MM.1S (cell line): ENCODE data around the gene CCNJL.
"Not testable (repeated sequence)": the region's sequence is repeated elsewhere in the genome, so short reads cannot be mapped to it uniquely, and the experiment has no call there.

ENCODE experiments used
- DNase-seq: peaks from one replicate; pipeline ENCODE4 v3.0.0-alpha.2; 2015
- H2AFZ ChIP-seq: fragments of 300-600 bp; sonication (generic); 2 replicates; pipeline ENCODE4 v1.6.0; 2016; ENCODE audit warnings: antibody characterized with exemption, low read length
- H3F3A ChIP-seq: fragments of 300-600 bp; sonication (generic); 2 replicates; pipeline ENCODE4 v1.6.1; 2016; ENCODE audit warnings: mild to moderate bottlenecking, antibody characterized with exemption, low read length, moderate library complexity, mixed read lengths; ENCODE audit not compliant: insufficient read depth
- H3K27ac ChIP-seq: fragments of 300-600 bp; sonication (generic); 2 replicates; pipeline ENCODE4 v1.5.1; 2016; ENCODE audit warnings: mild to moderate bottlenecking, low read length
- H3K27me3 ChIP-seq: fragments of 300-600 bp; sonication (generic); replicated peaks from 2 replicates; pipeline ENCODE4 v1.6.0; 2016; ENCODE audit warnings: low read length; ENCODE audit not compliant: insufficient read depth
- H3K36me3 ChIP-seq: fragments of 300-600 bp; sonication (generic); replicated peaks from 2 replicates; pipeline ENCODE4 v1.6.1; 2016; ENCODE audit warnings: mild to moderate bottlenecking, low read length, mixed read lengths; ENCODE audit not compliant: insufficient read depth
- H3K4me1 ChIP-seq: fragments of 300-600 bp; sonication (generic); 2 replicates; pipeline ENCODE4 v1.6.1; 2016; ENCODE audit warnings: low read length, mixed read lengths
- H3K4me2 ChIP-seq: fragments of 300-600 bp; sonication (generic); 2 replicates; pipeline ENCODE4 v1.6.0; 2016; ENCODE audit warnings: low read depth, low read length
- H3K4me3 ChIP-seq: fragments of 300-600 bp; sonication (generic); 2 replicates; pipeline ENCODE4 v1.5.1; 2016; ENCODE audit warnings: low read length, mixed read lengths
- H3K79me2 ChIP-seq: fragments of 300-600 bp; sonication (generic); 2 replicates; pipeline ENCODE4 v1.6.1; 2016; ENCODE audit warnings: mixed run types, low read length, mixed read lengths
- H3K9ac ChIP-seq: fragments of 300-600 bp; sonication (generic); 2 replicates; pipeline ENCODE4 v1.6.1; 2016; ENCODE audit warnings: low read length, mixed read lengths
- H3K9me2 ChIP-seq: fragments of 300-600 bp; sonication (generic); replicated peaks from 2 replicates; pipeline ENCODE4 v1.6.1; 2016; ENCODE audit warnings: mild to moderate bottlenecking, low read length, mixed read lengths; ENCODE audit not compliant: insufficient read depth
- H3K9me3 ChIP-seq: fragments of 300-600 bp; sonication (generic); replicated peaks from 2 replicates; pipeline ENCODE4 v1.6.1; 2016; ENCODE audit warnings: mild to moderate bottlenecking, low read length, mixed read lengths; ENCODE audit not compliant: insufficient read depth
- H4K20me1 ChIP-seq: fragments of 300-600 bp; sonication (generic); 2 replicates; pipeline ENCODE4 v1.6.1; 2016; ENCODE audit warnings: mild to moderate bottlenecking, low read length, moderate library complexity, mixed read lengths; ENCODE audit not compliant: insufficient read depth
- EZH2 ChIP-seq: fragments of 300-600 bp; sonication (generic); optimal IDR thresholded peaks from 2 replicates; pipeline ENCODE3; 2017; ENCODE audit warnings: low read depth, mild to moderate bottlenecking, antibody characterized with exemption, low read length, mixed read lengths
- EZH2phosphoT487 ChIP-seq: fragments of 300-600 bp; sonication (generic); IDR thresholded peaks from 2 replicates; pipeline ENCODE4 v1.6.1; 2018; ENCODE audit warnings: antibody characterized with exemption, low read length
- TF ChIP-seq, protein P1 (sequence below): fragments of 300-600 bp; sonication (generic); IDR thresholded peaks from 2 replicates; pipeline ENCODE4 v1.5.1; 2016; ENCODE audit warnings: antibody characterized with exemption, low read length, mixed read lengths

The CCNJL gene

DNA sequence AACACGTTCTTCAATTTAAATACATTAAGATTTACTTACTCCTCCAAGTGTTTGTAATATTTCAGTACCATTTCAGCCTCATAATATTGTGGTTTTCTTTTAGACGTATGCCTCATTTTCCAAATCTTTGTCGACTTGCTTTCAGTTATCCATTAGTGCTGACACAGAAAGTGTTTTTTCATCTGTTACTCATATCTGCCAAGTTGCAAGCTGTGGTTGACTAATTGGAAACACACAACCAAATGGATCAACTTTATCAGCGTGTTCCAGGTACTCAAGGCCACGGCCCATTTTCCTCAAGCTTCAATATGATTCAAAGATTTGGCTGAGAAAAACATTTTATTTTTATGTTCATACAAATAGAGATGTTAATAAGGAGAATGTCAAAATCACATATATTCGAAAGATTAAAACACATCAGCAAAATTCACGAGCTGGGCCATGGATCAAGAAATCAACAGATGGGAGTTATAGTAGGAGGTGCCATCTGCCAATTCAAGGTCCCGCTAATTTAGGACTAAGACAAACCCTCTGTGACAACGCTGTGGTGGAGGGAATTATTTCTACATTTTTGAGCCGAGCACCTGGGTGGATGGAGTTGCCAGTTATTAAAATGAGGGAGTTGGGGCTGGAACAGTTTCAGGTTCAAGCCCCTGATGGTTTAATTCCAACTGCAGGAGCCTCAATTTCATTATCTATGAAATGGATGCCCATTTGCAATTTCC, 27.2 kb upstream of the CCNJL start:
- no peak for TF ChIP-seq EZH2phosphoT487
- no peak for TF ChIP-seq EZH2
- TF ChIP-seq, protein P1, sequence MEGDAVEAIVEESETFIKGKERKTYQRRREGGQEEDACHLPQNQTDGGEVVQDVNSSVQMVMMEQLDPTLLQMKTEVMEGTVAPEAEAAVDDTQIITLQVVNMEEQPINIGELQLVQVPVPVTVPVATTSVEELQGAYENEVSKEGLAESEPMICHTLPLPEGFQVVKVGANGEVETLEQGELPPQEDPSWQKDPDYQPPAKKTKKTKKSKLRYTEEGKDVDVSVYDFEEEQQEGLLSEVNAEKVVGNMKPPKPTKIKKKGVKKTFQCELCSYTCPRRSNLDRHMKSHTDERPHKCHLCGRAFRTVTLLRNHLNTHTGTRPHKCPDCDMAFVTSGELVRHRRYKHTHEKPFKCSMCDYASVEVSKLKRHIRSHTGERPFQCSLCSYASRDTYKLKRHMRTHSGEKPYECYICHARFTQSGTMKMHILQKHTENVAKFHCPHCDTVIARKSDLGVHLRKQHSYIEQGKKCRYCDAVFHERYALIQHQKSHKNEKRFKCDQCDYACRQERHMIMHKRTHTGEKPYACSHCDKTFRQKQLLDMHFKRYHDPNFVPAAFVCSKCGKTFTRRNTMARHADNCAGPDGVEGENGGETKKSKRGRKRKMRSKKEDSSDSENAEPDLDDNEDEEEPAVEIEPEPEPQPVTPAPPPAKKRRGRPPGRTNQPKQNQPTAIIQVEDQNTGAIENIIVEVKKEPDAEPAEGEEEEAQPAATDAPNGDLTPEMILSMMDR, result no peak
- Histone ChIP-seq H3K27me3 (no peaks in the 10 kb centered on the region), H4K20me1 (no peaks in the 10 kb centered on the region), H3K9me2 (no peaks in the 10 kb centered on the region), H3K9me3 (no peaks in the 10 kb centered on the region), H3K79me2 (no peaks in the 10 kb centered on the region), H2AFZ (no peak overlapping the region), H3F3A (no peaks in the 10 kb centered on the region), H3K4me2 (no peak overlapping the region), H3K4me1 (no peaks in the 10 kb centered on the region), H3K4me3 (no peak overlapping the region), H3K9ac (no peak overlapping the region), H3K36me3 (no peaks in the 10 kb centered on the region), H3K27ac (no peak overlapping the region)
- DNase-seq, result no peak

DNA sequence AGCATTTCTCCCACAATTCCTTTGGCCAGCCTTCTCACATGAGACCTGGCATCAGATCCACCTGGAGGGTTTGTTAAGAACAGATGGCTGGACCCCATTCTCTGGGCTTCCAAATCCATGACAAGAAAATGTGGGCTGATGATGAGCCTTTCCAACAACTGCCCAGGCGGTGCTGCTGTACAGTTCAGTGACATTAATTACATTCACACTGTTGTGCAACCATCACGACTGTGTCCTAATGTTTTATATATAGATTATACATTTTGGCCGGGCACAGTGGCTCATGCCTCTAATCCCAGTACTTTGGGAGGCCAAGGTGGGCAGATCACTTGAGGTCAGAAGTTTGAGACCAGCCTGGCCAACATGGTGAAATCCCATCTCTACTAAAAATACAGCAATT, 22.4 kb upstream of the CCNJL start:
- not testable (repeated sequence) for H3K79me2 ChIP-seq, H3K4me3 ChIP-seq, H4K20me1 ChIP-seq, H3K27me3 ChIP-seq, H3K9me2 ChIP-seq, H3K9me3 ChIP-seq, H2AFZ ChIP-seq, H3K4me2 ChIP-seq, H3K27ac ChIP-seq, H3K36me3 ChIP-seq, H3F3A ChIP-seq, H3K4me1 ChIP-seq, H3K9ac ChIP-seq, DNase-seq

DNA sequence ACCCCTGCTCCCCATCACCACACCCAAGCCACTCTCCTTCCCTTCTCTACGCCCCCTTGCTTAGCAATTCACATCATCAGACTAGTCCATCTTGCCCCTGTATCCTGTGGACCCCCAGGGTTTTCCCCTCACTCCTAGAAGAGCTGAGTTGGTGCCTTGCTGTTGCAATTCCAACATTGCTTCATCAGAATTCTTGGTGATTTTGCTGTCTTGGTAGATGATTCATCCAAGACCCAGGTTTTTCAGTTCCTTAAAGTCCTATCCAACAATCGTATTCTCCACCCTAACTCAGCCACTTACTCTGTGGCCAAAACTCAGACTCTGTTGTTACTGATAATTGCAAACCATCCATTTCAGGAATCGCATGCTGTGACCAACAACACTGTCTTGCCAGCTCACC, 21.4 kb upstream of the CCNJL start:
- Histone ChIP-seq H3K4me1 (no peaks in the 10 kb centered on the region), H3K36me3 (no peaks in the 10 kb centered on the region), H3K79me2 (no peaks in the 10 kb centered on the region), H3K4me2 (no peak overlapping the region), H3K27me3 (no peaks in the 10 kb centered on the region), H3K27ac (no peak overlapping the region), H3K4me3 (no peak overlapping the region), H3F3A (no peaks in the 10 kb centered on the region), H3K9me2 (no peaks in the 10 kb centered on the region), H3K9ac (no peak overlapping the region), H4K20me1 (no peaks in the 10 kb centered on the region), H2AFZ (no peak overlapping the region), H3K9me3 (no peaks in the 10 kb centered on the region)
- TF ChIP-seq EZH2phosphoT487 (no peak), EZH2 (no peak)
- TF ChIP-seq, protein P1, result no peak
- no peak for DNase-seq

DNA sequence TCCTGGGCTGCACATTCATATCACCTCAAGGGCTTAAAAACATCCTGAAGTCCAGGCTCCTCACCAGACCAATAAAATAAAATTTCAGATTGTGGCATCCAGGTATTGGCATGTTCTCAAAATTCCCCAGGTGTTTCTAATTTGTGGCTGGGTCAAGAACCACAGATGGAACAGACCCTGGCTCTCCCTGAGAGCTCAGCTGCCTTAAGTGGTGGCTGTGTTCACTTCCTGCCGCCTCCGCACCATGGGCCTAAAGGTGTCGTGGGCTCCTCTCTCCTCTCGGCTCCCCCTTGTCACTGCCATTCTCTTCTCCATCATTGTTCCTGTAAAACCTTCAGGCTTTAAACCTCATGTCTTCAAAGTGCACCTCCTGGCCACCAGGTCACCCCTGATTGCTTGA, 17.8 kb upstream of the CCNJL start:
- H3K4me3 ChIP-seq, result no peak overlapping the region
- no peaks in the 10 kb centered on the region for H3K9me2 ChIP-seq
- H3K4me2 ChIP-seq, result no peak overlapping the region
- H3K9me3 ChIP-seq, result no peaks in the 10 kb centered on the region
- no peaks in the 10 kb centered on the region for H3F3A ChIP-seq
- no peaks in the 10 kb centered on the region for H4K20me1 ChIP-seq
- no peaks in the 10 kb centered on the region for H3K79me2 ChIP-seq
- no peak for DNase-seq
- no peak overlapping the region for H3K9ac ChIP-seq
- H3K27me3 ChIP-seq, result no peaks in the 10 kb centered on the region
- H3K27ac ChIP-seq, result no peak overlapping the region
- no peaks in the 10 kb centered on the region for H3K4me1 ChIP-seq
- no peaks in the 10 kb centered on the region for H3K36me3 ChIP-seq
- H2AFZ ChIP-seq, result no peak overlapping the region
- TF ChIP-seq, protein P1, result no peak
- no peak for TF ChIP-seq EZH2
